Measurements from ENCODE around the gene ARMC9.

- TF ChIP-seq CREM (IDR thresholded peaks at IDR 0.05) (no peak), CREM (CRISPR knock-in tag; IDR thresholded peaks at IDR 0.05) (no peak), KAT2B (IDR thresholded peaks at IDR 0.05; ENCODE audit: borderline replicate concordance, low read depth, low read length) (no peak), ETV5 (CRISPR knock-in tag; IDR thresholded peaks at IDR 0.05; ENCODE audit: borderline replicate concordance) (peak; percentile 63; the same call in 1 of the 2 replicates), NCOA2 (CRISPR knock-in tag; IDR thresholded peaks at IDR 0.05) (no peak)
These were observed 98.9 kb downstream of the ARMC9 start for GRCh38 chr2:231297108-231297908.

All from HepG2 (cell line).